ENCODE results near the gene ZNF850.
A peak's percentile ranks its signal among the peaks of the same experiment; 100 is the strongest.

ZNF850 gene

DNA sequence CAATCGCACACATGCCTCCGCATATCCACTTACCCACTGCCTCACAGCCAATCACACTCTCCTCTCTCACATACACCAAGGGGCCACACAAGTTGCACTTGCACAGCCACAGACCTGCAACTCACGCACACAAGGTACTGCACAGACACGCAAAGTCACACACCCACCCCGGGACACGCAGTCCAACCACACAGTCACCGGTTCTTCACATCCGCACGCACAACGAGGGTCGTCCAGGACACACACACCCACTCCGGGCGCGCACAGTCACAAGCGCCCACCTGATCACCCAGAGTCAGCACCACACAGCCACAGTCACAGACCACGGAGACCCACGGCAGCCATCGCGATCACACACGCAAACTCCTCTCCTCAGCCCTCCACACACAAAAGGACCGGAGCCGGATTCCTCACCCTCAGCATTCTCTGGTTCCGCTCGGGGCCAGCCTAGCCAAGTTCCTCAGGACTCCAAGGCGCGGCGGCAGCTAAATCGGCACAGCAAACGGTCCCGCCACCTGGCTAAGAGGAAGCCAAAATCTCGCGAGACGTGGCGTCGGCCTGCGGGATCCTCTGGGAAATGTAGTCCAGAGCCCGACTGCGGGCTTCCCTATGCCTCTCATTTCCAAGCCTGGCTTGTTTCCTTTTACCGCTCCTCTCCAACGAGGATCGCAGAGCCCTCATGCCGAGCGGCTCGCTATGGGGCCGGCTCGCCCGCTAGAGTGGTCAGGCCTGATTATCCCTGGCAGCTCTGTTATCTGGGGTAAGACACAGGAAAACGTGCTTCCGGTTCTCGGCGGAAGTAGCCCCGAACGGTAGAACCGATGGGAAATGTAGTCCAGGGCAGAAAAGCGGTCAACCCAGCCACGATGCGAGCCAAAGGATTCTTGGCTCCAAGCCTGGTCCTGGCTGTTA is at the start of gene ZNF850:
ZNF850 (minus strand) TSS at position 497 of the 912 bp plus-strand sequence. CDS start 10,201 bp downstream, outside the sequence.
- peak within 1 kb of the TSS; percentile 94 for H3K4me3 ChIP-seq (ENCODE audit: low read depth, low read length)
- peak; percentile 91 for DNase-seq (ENCODE audit: low read depth)
- peak; percentile 46 for TF ChIP-seq POLR2A (IDR thresholded peaks at IDR 0.05; ENCODE audit: extremely low read depth, insufficient read length)
- TF ChIP-seq, protein P1, sequence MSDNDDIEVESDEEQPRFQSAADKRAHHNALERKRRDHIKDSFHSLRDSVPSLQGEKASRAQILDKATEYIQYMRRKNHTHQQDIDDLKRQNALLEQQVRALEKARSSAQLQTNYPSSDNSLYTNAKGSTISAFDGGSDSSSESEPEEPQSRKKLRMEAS (IDR thresholded peaks at IDR 0.05; ENCODE audit: low read depth, low read length) = peak; percentile 39; the same call in 1 of the 2 replicates
- peak; percentile 48 for TF ChIP-seq MYC (IDR thresholded peaks at IDR 0.05; ENCODE audit: low read depth, low read length)
- TF ChIP-seq, protein P2, sequence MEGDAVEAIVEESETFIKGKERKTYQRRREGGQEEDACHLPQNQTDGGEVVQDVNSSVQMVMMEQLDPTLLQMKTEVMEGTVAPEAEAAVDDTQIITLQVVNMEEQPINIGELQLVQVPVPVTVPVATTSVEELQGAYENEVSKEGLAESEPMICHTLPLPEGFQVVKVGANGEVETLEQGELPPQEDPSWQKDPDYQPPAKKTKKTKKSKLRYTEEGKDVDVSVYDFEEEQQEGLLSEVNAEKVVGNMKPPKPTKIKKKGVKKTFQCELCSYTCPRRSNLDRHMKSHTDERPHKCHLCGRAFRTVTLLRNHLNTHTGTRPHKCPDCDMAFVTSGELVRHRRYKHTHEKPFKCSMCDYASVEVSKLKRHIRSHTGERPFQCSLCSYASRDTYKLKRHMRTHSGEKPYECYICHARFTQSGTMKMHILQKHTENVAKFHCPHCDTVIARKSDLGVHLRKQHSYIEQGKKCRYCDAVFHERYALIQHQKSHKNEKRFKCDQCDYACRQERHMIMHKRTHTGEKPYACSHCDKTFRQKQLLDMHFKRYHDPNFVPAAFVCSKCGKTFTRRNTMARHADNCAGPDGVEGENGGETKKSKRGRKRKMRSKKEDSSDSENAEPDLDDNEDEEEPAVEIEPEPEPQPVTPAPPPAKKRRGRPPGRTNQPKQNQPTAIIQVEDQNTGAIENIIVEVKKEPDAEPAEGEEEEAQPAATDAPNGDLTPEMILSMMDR (IDR thresholded peaks at IDR 0.05; ENCODE audit: low read depth, low read length) = no peak

DNA sequence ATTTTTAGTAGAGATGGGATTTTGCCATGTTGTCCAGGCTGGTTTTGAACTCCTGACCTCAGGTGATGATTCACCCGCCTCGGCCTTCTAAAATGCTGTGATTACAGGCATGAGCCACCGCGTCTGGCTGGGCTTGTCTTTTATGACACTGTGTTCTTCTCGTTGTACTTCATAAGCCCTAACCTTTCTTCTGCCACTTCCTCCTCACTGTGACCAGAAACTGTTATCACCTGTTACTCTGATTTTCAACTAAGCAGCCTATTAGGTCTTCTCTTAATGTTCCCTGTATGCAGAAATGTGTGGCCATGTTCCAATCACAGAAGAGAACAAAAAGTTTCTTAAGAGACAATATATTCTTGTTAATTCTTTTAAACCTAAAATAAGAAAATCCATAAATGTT is 49.2 kb upstream of the ZNF850 start:
- H3K4me3 ChIP-seq (ENCODE audit: low read depth, low read length) = no peak overlapping the region
- no peak for DNase-seq (ENCODE audit: low read depth)
- TF ChIP-seq POLR2A (IDR thresholded peaks at IDR 0.05; ENCODE audit: extremely low read depth, insufficient read length) (no peak), MYC (IDR thresholded peaks at IDR 0.05; ENCODE audit: low read depth, low read length) (no peak)
- TF ChIP-seq, protein P1 (IDR thresholded peaks at IDR 0.05; ENCODE audit: low read depth, low read length) = no peak
- TF ChIP-seq, protein P2 (IDR thresholded peaks at IDR 0.05; ENCODE audit: low read depth, low read length) = no peak

DNA sequence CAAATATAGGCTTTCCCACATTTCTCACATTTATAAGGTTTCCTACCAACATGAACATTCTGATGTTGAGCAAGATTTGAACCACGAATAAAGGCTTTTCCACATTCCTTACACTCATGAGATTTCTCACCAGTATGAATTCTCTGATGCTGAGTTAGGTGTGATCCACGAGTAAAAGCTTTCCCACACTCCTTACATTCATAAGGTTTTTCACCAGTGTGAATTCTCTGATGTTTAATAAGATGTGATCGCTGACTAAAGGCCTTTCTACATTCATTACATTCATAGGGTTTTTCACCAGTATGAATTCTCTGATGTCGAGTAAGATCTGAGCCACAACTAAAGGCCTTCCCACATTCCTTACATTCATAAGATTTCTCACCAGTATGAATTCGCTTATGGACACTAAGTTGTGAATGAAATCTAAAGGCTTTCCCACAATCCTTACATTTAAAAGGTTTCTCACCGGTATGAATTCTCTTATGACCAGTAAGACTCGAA is 46.6 kb upstream of the ZNF850 start:
- no peak overlapping the region for H3K4me3 ChIP-seq (ENCODE audit: low read depth, low read length)
- TF ChIP-seq, protein P2 (IDR thresholded peaks at IDR 0.05; ENCODE audit: low read depth, low read length) = no peak
- TF ChIP-seq, protein P1 (IDR thresholded peaks at IDR 0.05; ENCODE audit: low read depth, low read length) = no peak
- TF ChIP-seq POLR2A (IDR thresholded peaks at IDR 0.05; ENCODE audit: extremely low read depth, insufficient read length) (no peak), MYC (IDR thresholded peaks at IDR 0.05; ENCODE audit: low read depth, low read length) (no peak)
- no peak for DNase-seq (ENCODE audit: low read depth)

DNA sequence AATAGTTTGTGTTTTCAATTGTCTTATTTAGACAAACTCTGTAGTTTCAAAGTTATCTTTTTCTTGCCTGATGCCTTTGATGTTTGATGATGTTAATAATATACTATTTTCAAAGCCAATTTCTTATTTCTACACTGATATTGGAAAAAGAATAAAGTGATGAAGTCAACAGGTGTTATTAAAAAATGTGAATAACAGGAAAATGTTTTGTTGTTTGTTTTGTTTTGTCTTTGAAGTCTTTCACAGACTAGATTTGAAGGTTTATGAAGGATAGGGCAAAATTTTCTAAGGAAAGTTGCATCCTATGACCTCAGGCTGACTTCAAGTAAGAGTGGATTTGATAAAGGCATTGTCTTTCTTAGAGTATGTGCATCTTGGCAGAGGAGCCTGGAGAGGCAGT is 34.4 kb upstream of the ZNF850 start:
- H3K4me3 ChIP-seq (ENCODE audit: low read depth, low read length) = no peak overlapping the region
- TF ChIP-seq MYC (IDR thresholded peaks at IDR 0.05; ENCODE audit: low read depth, low read length) (no peak), POLR2A (IDR thresholded peaks at IDR 0.05; ENCODE audit: extremely low read depth, insufficient read length) (no peak)
- TF ChIP-seq, protein P1 (IDR thresholded peaks at IDR 0.05; ENCODE audit: low read depth, low read length) = no peak
- TF ChIP-seq, protein P2 (IDR thresholded peaks at IDR 0.05; ENCODE audit: low read depth, low read length) = no peak
- DNase-seq (ENCODE audit: low read depth) = no peak

DNA sequence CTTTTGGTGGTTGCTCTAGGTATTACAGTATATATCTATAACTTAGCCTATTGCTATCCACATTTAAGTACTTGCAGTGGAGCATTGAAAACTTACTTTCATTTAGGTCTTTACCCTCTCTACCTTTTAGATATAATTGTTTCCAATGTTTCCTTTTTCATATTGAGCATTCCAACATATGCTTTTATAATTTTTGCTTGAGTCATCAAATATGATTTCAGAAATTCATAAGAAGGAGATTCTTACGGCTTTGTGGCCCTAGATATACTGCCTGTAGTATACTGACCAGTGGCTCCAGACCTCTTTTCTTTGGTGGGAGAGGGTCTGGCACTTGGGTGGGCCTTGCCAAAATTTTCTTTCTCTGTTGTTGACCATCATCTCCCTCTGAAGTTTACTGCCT is 32.8 kb upstream of the ZNF850 start:
- no peak overlapping the region for H3K4me3 ChIP-seq (ENCODE audit: low read depth, low read length)
- TF ChIP-seq, protein P1 (IDR thresholded peaks at IDR 0.05; ENCODE audit: low read depth, low read length) = no peak
- TF ChIP-seq MYC (IDR thresholded peaks at IDR 0.05; ENCODE audit: low read depth, low read length) = no peak
- no peak for DNase-seq (ENCODE audit: low read depth)

DNA sequence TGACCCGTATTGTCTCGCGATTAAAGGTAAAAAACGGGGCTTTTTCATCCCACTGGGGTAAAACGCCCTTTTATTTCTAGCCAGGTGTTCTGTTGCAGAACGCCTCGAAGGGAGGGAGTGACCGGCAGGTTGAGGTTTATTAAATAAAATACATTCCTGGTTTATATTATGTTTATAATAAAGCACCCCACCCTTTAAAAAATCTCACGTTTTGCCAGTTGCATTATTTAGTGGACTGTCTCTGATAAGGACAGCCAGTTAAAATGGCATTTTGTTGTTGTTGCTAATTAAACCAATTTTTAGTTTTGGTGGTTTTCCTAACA is 25.1 kb upstream of the ZNF850 start:
- peak overlapping the region; percentile 46 for H3K4me3 ChIP-seq (ENCODE audit: low read depth, low read length)
- no peak for DNase-seq (ENCODE audit: low read depth)
- TF ChIP-seq MYC (IDR thresholded peaks at IDR 0.05; ENCODE audit: low read depth, low read length) = no peak
- no peak for TF ChIP-seq POLR2A (IDR thresholded peaks at IDR 0.05; ENCODE audit: extremely low read depth, insufficient read length)
- TF ChIP-seq, protein P1 (IDR thresholded peaks at IDR 0.05; ENCODE audit: low read depth, low read length) = no peak
- TF ChIP-seq, protein P2 (IDR thresholded peaks at IDR 0.05; ENCODE audit: low read depth, low read length) = no peak
